ENCODE results near the gene EPDR1. TPM values are rescaled to one million over a fixed set of nuclear protein-coding genes. Genes with fewer than 3 reads are reported as not detected.
A peak's percentile ranks its signal among the peaks of the same experiment; 100 is the strongest.

Gene EPDR1
- total and polyA plus RNA-seq, 2 donors (not counting 1 experiment from before 2014, with no cell fraction given) = 21.5 to 59.6 TPM

- TF ChIP-seq EZH2 (IDR thresholded peaks at IDR 0.05; ENCODE audit: low read length, missing control alignments) = no peak
- TF ChIP-seq, protein P1, sequence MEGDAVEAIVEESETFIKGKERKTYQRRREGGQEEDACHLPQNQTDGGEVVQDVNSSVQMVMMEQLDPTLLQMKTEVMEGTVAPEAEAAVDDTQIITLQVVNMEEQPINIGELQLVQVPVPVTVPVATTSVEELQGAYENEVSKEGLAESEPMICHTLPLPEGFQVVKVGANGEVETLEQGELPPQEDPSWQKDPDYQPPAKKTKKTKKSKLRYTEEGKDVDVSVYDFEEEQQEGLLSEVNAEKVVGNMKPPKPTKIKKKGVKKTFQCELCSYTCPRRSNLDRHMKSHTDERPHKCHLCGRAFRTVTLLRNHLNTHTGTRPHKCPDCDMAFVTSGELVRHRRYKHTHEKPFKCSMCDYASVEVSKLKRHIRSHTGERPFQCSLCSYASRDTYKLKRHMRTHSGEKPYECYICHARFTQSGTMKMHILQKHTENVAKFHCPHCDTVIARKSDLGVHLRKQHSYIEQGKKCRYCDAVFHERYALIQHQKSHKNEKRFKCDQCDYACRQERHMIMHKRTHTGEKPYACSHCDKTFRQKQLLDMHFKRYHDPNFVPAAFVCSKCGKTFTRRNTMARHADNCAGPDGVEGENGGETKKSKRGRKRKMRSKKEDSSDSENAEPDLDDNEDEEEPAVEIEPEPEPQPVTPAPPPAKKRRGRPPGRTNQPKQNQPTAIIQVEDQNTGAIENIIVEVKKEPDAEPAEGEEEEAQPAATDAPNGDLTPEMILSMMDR (conservative IDR thresholded peaks at IDR 0.05 in 1 of 2, IDR thresholded peaks at IDR 0.05 in 1 of 2; ENCODE audit: low read depth in 1 of 2, low read length in 2 of 2) = no peak
- H3K27ac ChIP-seq (ENCODE audit: insufficient read depth, low read length) = no peak overlapping the region
- peak in 1 of 2 donors; percentile 18 for DNase-seq (ENCODE audit: low read depth in 2 of 2)
These were observed 51.1 kb downstream of the EPDR1 start for GRCh38 chr7:37971491-37971890.

DNA sequence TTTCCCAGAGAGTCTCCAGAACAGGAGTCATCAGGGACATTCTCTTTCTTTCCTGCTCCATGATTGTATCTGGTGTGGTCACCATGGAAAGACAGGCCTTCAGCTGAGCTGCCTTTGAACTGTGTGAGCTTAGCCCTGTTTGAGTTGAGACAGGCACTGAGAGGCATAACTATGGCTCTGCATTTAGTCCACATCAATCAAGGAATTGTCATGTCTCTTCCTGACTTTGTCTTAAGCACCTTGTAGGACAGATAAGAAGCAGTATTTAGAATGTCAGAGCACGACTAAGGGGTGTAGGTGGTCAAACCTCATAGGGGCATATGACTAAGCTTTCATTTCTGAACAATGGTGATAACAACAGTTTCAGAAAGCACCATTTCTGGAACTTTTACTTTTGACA is 53.5 kb downstream of the EPDR1 start:
- Histone ChIP-seq H3K4me2 (ENCODE audit: extremely low read depth, insufficient read depth, low read length) (no peak overlapping the region), H3K27me3 (ENCODE audit: control insufficient read depth, insufficient read depth, low read length) (no peaks in the 10 kb centered on the region), H3K36me3 (ENCODE audit: control insufficient read depth, insufficient read depth, low read length) (no peaks in the 10 kb centered on the region), H3K9me3 (ENCODE audit: control insufficient read depth, insufficient read depth, low read depth, low read length) (no peaks in the 10 kb centered on the region), H3K27ac (ENCODE audit: insufficient read depth, low read length) (no peak overlapping the region), H3K79me2 (ENCODE audit: control insufficient read depth, insufficient read depth, low read length) (no peaks in the 10 kb centered on the region), H3K9ac (ENCODE audit: insufficient read depth, low read length) (no peak overlapping the region), H2AFZ (ENCODE audit: low read length) (no peak overlapping the region), H3K4me1 (ENCODE audit: control insufficient read depth, extremely low read depth, insufficient read depth, low read length) (no peaks in the 10 kb centered on the region), H3K4me3 (replicated peaks in 1 of 4; ENCODE audit: control extremely low read depth in 1 of 4, insufficient read depth in 1 of 4, low read depth in 3 of 4, low read length in 4 of 4) (no peak overlapping the region), H4K20me1 (ENCODE audit: control insufficient read depth, extremely low read depth, insufficient read depth, low read length) (no peaks in the 10 kb centered on the region)
- TF ChIP-seq EZH2 (IDR thresholded peaks at IDR 0.05; ENCODE audit: low read length, missing control alignments) = no peak
- TF ChIP-seq, protein P1 (conservative IDR thresholded peaks at IDR 0.05 in 1 of 2, IDR thresholded peaks at IDR 0.05 in 1 of 2; ENCODE audit: low read depth in 1 of 2, low read length in 2 of 2) = no peak
- DNase-seq (ENCODE audit: low read depth in 2 of 2) = peak in 1 of 2 donors; percentile 28

More at GRCh38 chr7:37971491-37971890, 51.1 kb downstream of the EPDR1 start:
- Histone ChIP-seq H3K4me1 (ENCODE audit: control insufficient read depth, extremely low read depth, insufficient read depth, low read length) (no peaks in the 10 kb centered on the region), H3K9me3 (ENCODE audit: control insufficient read depth, insufficient read depth, low read depth, low read length) (no peaks in the 10 kb centered on the region), H3K36me3 (ENCODE audit: control insufficient read depth, insufficient read depth, low read length) (no peaks in the 10 kb centered on the region), H3K4me2 (ENCODE audit: extremely low read depth, insufficient read depth, low read length) (no peak overlapping the region), H3K27me3 (ENCODE audit: control insufficient read depth, insufficient read depth, low read length) (no peaks in the 10 kb centered on the region), H4K20me1 (ENCODE audit: control insufficient read depth, extremely low read depth, insufficient read depth, low read length) (no peaks in the 10 kb centered on the region), H2AFZ (ENCODE audit: low read length) (no peak overlapping the region), H3K4me3 (replicated peaks in 1 of 4; ENCODE audit: control extremely low read depth in 1 of 4, insufficient read depth in 1 of 4, low read depth in 3 of 4, low read length in 4 of 4) (no peak overlapping the region), H3K9ac (ENCODE audit: insufficient read depth, low read length) (no peak overlapping the region), H3K79me2 (ENCODE audit: control insufficient read depth, insufficient read depth, low read length) (no peaks in the 10 kb centered on the region)

DNA sequence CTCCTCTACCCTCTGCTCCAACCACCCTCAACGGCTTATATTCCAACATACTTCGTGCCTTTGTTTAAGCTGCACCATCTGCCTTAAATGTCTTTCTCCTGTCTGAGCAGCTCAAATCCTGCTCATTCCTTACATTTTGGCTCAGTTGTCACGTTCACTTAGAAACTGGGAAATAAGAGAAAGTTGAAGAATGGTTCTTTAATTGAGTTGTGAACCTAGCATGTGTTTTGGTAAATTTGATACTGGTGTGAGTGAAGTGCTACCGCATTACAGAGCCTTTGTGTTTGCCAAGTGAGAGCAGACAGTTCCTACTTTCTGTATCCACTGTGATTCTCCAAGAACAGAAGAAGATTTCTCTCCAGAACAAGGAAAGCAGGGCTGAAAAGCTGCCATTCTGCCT is 54.3 kb downstream of the EPDR1 start:
- no peak overlapping the region for H3K9ac ChIP-seq (ENCODE audit: insufficient read depth, low read length)
- no peak overlapping the region for H3K4me2 ChIP-seq (ENCODE audit: extremely low read depth, insufficient read depth, low read length)
- H3K9me3 ChIP-seq (ENCODE audit: control insufficient read depth, insufficient read depth, low read depth, low read length) = no peaks in the 10 kb centered on the region
- TF ChIP-seq, protein P1 (conservative IDR thresholded peaks at IDR 0.05 in 1 of 2, IDR thresholded peaks at IDR 0.05 in 1 of 2; ENCODE audit: low read depth in 1 of 2, low read length in 2 of 2) = no peak
- TF ChIP-seq EZH2 (IDR thresholded peaks at IDR 0.05; ENCODE audit: low read length, missing control alignments) = no peak
- H4K20me1 ChIP-seq (ENCODE audit: control insufficient read depth, extremely low read depth, insufficient read depth, low read length) = no peaks in the 10 kb centered on the region
- H3K79me2 ChIP-seq (ENCODE audit: control insufficient read depth, insufficient read depth, low read length) = no peaks in the 10 kb centered on the region
- no peak overlapping the region for H3K27ac ChIP-seq (ENCODE audit: insufficient read depth, low read length)
- H3K4me1 ChIP-seq (ENCODE audit: control insufficient read depth, extremely low read depth, insufficient read depth, low read length) = no peaks in the 10 kb centered on the region
- H3K4me3 ChIP-seq (replicated peaks in 1 of 4; ENCODE audit: control extremely low read depth in 1 of 4, insufficient read depth in 1 of 4, low read depth in 3 of 4, low read length in 4 of 4) = no peak overlapping the region
- no peaks in the 10 kb centered on the region for H3K27me3 ChIP-seq (ENCODE audit: control insufficient read depth, insufficient read depth, low read length)
- no peaks in the 10 kb centered on the region for H3K36me3 ChIP-seq (ENCODE audit: control insufficient read depth, insufficient read depth, low read length)
- no peak overlapping the region for H2AFZ ChIP-seq (ENCODE audit: low read length)
- DNase-seq (ENCODE audit: low read depth in 2 of 2) = no peak
